Right lobe of liver (tissue), 6 donors: ENCODE measurements around the gene DDX20. TPM values are rescaled to one million over a fixed set of nuclear protein-coding genes. Genes with fewer than 3 reads are reported as not detected.

Experiments
- ATAC-seq, 4 donors: fragments of 200-7000 bp; cut with Tn5 transposase; one replicate each; pipeline ENCODE4 v1.9.1; 2020; ENCODE audit warnings: mild to moderate bottlenecking in 4 of 4, moderate library complexity in 4 of 4
- DNase-seq, 3 donors: peaks; one replicate each; pipeline ENCODE4 v3.0.0-alpha.2; 2020
- H3K27ac ChIP-seq, 3 donors: fragments of 200-600 bp; one replicate each; pipeline ENCODE4 v1.8.0; 2022
- H3K27me3 ChIP-seq, 2 donors: fragments of 200-600 bp; one replicate each; pipeline ENCODE4 v1.8.0; 2022
- H3K36me3 ChIP-seq, 4 donors: fragments of 200-600 bp; sonication (generic) in 1 of 4; one replicate each; pipeline versions ENCODE4 v1.5.1 to v1.8.0; 2017 to 2022; ENCODE audit warnings: control low read depth in 1 of 4
- H3K4me1 ChIP-seq, 4 donors: fragments of 200-600 bp; sonication (generic) in 1 of 4; one replicate each; pipeline versions ENCODE4 v1.5.1 to v1.8.0; 2017 to 2022; ENCODE audit warnings: control low read depth in 1 of 4
- H3K4me3 ChIP-seq, 3 donors: fragments of 200-600 bp; one replicate each; pipeline ENCODE4 v1.8.0; 2022
- H3K9me3 ChIP-seq, 4 donors: fragments of 200-600 bp; sonication (generic) in 1 of 4; one replicate each; pipeline versions ENCODE4 v1.5.1 to v1.8.0; 2017 to 2022; ENCODE audit warnings: control low read depth in 1 of 4
- CTCF ChIP-seq, 4 donors: fragments of 200-600 bp in 3 of 4; fragments of 450-650 bp in 1 of 4; IDR thresholded peaks; one replicate each; pipeline versions ENCODE4 v1.5.1 to v1.8.0; 2016 to 2022; ENCODE audit warnings: antibody characterized with exemption in 4 of 4, mild to moderate bottlenecking in 2 of 4
- POLR2A ChIP-seq: fragments of 450-650 bp; IDR thresholded peaks from one replicate; pipeline ENCODE4 v1.6.1; 2017; ENCODE audit warnings: antibody characterized with exemption, mild to moderate bottlenecking
- WGBS: methylation state at CpG from one replicate; pipeline ENCODE4 v1.1.6; 2018; ENCODE audit warnings: low coverage, low lambda C conversion rate; ENCODE audit not compliant: insufficient coverage; ENCODE audit errors: missing lambda C conversion rate; 5-methylcytosine and 5-hydroxymethylcytosine counted together
- intact Hi-C, 2 donors: fragments of 100-400 bp; cut with DNase I; formaldehyde crosslinking; loops; one replicate each; pipeline versions ENCODE4 v1.11.2 to v1.14.1; 2022
- total RNA-seq, 6 experiments: library from RNA; depleted of rRNA in 2 of 6; stranded (reverse); fragments of >200 nt in 2 of 6; fragmentation: NEBNext Ultra II Directional in 3 of 6; extraction: Animal tissue kit (Norgen Biotek cat#: 25700) in 3 of 6; gene quantifications; one replicate each; pipeline versions ENCODE4 v1.1.0 to v1.2.4, GENCODE V29; 2016 to 2023
- donor health status: DM: no; HTN: yes; CAD: no.
- donor health status: DM: no; HTN: no; CAD: no.
- donor health status: DM: no; HTN: no; CAD: no.
- donor health status: DM: no; HTN: yes; CAD: no.
- donor health status: DM: no; HTN: yes; CAD: no.

DDX20 gene
- total RNA-seq, 6 experiments from 2014 or later = 3.9 to 11.6 (median 5.1) TPM

- peaks cover 0 to 17% (median 0%) of the 10 kb centered on the region in 4 donors for H3K4me1 ChIP-seq
- intact Hi-C loops = no loop called here
These were observed 19.7 kb upstream of the DDX20 start for GRCh38 chr1:111735858-111736544.

GRCh38 chr1:111736548-111737215 is 19.0 kb upstream of the DDX20 start:
- DNase-seq (no peak), ATAC-seq (no peak)
- TF ChIP-seq POLR2A = no peak
- no peak for TF ChIP-seq CTCF (IDR thresholded peaks at IDR 0.05)
- Histone ChIP-seq H3K27ac (no peak overlapping the region), H3K9me3 (no peaks in the 10 kb centered on the region), H3K4me3 (no peak overlapping the region), H3K4me1 (peaks cover 0 to 17% (median 0%) of the 10 kb centered on the region in 4 donors), H3K36me3 (no peaks in the 10 kb centered on the region), H3K27me3 (peaks cover 0 to 3% of the 10 kb centered on the region in 2 donors)
- 80% methylated on average over 3 of the region's 4 CpGs for WGBS
- intact Hi-C loops = no loop called here

More at GRCh38 chr1:111735858-111736544, 19.7 kb upstream of the DDX20 start:
- TF ChIP-seq POLR2A = no peak
- no peak for TF ChIP-seq CTCF (IDR thresholded peaks at IDR 0.05)
- H3K27me3 ChIP-seq = peaks cover 0 to 3% of the 10 kb centered on the region in 2 donors
- 91% methylated on average over 7 of the region's 8 CpGs for WGBS
- H3K4me3 ChIP-seq = no peak overlapping the region
- DNase-seq (no peak), ATAC-seq (no peak)
- H3K36me3 ChIP-seq = no peaks in the 10 kb centered on the region
- H3K27ac ChIP-seq = no peak overlapping the region
- no peaks in the 10 kb centered on the region for H3K9me3 ChIP-seq

DNA sequence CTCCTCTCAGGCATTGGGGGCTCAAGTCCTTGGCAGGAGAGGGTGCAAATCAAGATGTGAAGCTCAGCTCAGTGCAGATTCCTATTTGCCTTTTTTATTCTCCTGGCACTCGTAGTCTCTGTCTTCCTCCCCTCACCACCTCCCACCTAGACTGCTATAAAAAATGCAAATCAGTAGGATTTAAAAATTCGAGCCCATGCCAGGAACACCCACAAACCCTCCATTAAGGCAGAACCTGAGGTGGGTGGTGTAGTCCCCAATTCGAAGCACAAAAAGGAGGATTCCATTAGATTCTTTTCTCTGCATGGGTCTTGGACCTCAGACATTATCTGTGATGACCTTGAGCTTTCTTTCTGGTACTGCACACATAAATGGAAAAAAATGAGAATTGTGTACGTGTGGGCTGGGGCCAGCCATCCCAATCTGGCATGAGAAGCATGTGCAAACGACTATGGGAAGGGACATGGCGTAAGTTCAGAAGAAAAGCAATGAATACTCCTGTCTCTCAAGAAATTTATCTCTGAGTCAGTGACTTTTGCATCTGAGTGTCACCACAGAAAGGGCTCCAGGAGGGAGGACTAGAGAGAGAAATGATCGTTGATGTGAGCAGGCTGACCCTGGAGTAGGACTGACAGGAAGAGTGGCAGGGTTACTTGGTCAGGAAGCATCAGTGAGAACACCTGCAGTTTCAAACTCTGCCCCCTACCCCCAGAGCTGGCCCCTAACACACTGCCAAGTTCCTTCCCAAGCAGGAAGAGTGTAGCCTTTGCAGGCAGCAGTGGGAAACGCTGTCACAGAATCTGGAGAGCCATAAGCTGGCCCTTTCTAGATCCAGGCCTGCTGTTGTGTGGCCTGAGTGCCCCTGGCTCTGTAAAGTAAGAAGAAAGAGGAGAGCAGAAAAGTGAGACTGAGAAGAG is 18.2 kb upstream of the DDX20 start:
- TF ChIP-seq CTCF (IDR thresholded peaks at IDR 0.05) (no peak), POLR2A (no peak)
- intact Hi-C loops = no loop called here
- no peaks in the 10 kb centered on the region for H3K36me3 ChIP-seq
- H3K27me3 ChIP-seq = peaks cover 0 to 3% of the 10 kb centered on the region in 2 donors
- H3K9me3 ChIP-seq = no peaks in the 10 kb centered on the region
- DNase-seq = no peak
- no peak overlapping the region for H3K4me3 ChIP-seq
- no peak overlapping the region for H3K27ac ChIP-seq
- ATAC-seq = no peak
- H3K4me1 ChIP-seq = peaks cover 0 to 17% (median 0%) of the 10 kb centered on the region in 4 donors
- 57% methylated on average over 8 of the region's 8 CpGs for WGBS

DNA sequence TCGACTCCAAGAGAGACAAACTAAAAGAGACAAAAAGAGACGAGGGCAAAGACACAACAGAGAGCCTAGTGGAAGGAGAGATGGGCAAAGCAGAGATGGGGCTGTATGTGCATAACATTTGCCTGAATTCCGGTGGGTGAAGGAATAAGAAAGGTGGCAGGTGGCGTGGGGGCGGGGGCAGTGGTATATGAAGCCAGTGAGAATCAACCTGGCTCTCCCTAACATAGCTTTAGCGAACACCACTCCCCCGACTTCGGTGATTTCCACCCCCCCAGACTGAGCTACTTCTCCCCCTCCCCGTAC is 17.6 kb upstream of the DDX20 start:
- 32% methylated on average over 4 of the region's 9 CpGs for WGBS
- peaks cover 0 to 17% (median 0%) of the 10 kb centered on the region in 4 donors for H3K4me1 ChIP-seq
- peak overlapping the region; percentile 58 to 62 (median 58) for H3K4me3 ChIP-seq

More for the DNA sequence above, 17.6 kb upstream of the DDX20 start:
- ATAC-seq (no peak), DNase-seq (no peak)
- Histone ChIP-seq H3K27me3 (peaks cover 0 to 3% of the 10 kb centered on the region in 2 donors), H3K9me3 (no peaks in the 10 kb centered on the region), H3K36me3 (no peaks in the 10 kb centered on the region), H3K27ac (no peak overlapping the region)
- TF ChIP-seq POLR2A = no peak
- TF ChIP-seq CTCF (IDR thresholded peaks at IDR 0.05) = no peak
- intact Hi-C loops = no loop called here
